ENCODE measurements around the gene VEZT.

The VEZT gene

DNA sequence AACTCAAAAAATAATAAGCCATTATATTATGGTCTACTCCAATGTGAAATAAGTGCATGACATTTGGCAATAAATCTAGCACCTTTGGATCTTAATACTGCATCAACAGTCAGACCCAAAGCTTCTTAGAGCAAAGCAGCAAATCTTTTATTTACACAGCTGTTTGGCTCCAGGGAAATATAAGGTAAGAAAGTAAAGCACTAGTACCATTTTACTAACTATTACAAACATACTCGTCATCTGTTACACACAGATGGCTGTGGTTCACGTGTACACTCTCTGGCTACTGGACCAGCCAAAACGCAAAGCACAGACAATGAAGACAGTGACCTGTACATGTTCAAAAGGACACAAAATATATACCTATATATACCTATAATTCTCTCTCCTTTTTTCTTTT lies 3.1 kb upstream of the VEZT start:
- no peak overlapping the region for H3K27ac ChIP-seq (ENCODE audit: low read length)
- H3K36me3 ChIP-seq (ENCODE audit: insufficient read depth, low read depth, low read length), result peaks cover 14% of the 10 kb centered on the region
- H3K4me1 ChIP-seq (ENCODE audit: insufficient read depth, low read length), result peaks cover 29% of the 10 kb centered on the region
- H3K9me3 ChIP-seq (ENCODE audit: insufficient read depth, low read depth, low read length), result no peaks in the 10 kb centered on the region
- H3K9ac ChIP-seq (ENCODE audit: low read depth, low read length), result no peak overlapping the region
- H3K4me3 ChIP-seq (ENCODE audit: low read length), result no peak overlapping the region
- no peaks in the 10 kb centered on the region for H3K27me3 ChIP-seq (ENCODE audit: insufficient read depth, low read length)

DNA sequence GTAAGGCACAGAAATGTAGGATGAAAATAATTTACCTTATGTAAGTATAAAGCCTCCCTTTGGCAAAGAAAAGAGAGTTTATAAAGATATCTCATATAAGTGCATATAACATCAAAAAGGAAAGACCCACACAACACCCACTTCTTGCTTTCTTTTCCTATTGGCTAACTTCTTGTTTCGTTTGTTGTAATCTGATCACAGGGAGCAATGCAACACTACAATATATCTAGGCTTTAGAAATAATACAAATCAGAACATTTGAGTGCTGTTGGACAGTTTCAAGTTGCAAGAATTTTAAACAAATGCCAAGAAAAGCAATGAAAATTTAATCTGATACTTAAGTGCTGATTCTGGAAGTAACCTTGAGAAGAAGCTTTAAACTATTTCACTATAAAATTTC lies 1.7 kb upstream of the VEZT start:
- H3K36me3 ChIP-seq (ENCODE audit: insufficient read depth, low read depth, low read length), result peaks cover under 1% of the 10 kb centered on the region; the same call in 1 of the 2 replicates
- H3K27ac ChIP-seq (ENCODE audit: low read length), result peak overlapping the region; percentile 69
- H3K9ac ChIP-seq (ENCODE audit: low read depth, low read length), result peak overlapping the region; percentile 94

DNA sequence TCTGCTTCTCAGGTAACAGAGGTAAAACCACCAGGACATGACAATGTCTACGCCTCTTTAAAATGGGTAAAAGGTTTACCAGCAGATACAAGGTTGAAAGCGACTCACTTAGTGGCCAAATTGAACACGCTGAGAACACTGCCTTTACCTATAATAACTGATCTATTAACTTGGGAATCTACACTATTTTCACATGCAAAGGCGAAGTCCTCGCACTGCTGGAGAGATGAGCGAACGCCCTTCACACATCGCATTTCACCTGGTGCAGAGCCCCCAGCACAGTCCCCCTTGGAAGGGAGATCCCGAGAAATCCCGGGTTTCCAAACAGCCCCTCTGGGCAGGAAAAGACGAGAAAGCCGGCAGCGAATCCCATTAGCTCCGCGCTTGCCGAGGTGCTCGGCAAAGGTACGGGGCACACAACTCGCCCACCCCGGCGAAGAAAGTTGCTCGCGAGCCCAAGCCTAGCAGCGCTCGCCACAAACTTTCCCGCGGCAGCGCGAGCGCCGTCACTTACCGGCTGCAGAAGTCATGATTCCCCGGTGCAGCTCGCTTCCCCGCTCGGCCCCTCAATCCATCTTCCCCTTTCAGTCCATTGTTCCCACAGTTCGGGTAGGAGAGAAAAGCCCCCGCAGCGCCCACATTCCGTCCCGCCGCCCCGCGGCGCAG lies 763 bp upstream of the VEZT start:
- Histone ChIP-seq H3K9me3 (ENCODE audit: insufficient read depth, low read depth, low read length) (no peaks in the 10 kb centered on the region), H3K4me3 (ENCODE audit: low read length) (peak overlapping the region; percentile 94), H3K36me3 (ENCODE audit: insufficient read depth, low read depth, low read length) (no peaks in the 10 kb centered on the region), H3K9ac (ENCODE audit: low read depth, low read length) (peak overlapping the region; percentile 94), H3K27me3 (ENCODE audit: insufficient read depth, low read length) (no peaks in the 10 kb centered on the region), H3K27ac (ENCODE audit: low read length) (peak overlapping the region; percentile 69), H3K4me1 (ENCODE audit: insufficient read depth, low read length) (peaks cover 16% of the 10 kb centered on the region; the same call in 1 of the 2 replicates)

More for the DNA sequence above, 1.7 kb upstream of the VEZT start:
- peaks cover 18% of the 10 kb centered on the region; the same call in 1 of the 2 replicates for H3K4me1 ChIP-seq (ENCODE audit: insufficient read depth, low read length)
- no peaks in the 10 kb centered on the region for H3K9me3 ChIP-seq (ENCODE audit: insufficient read depth, low read depth, low read length)
- peak overlapping the region; percentile 94 for H3K4me3 ChIP-seq (ENCODE audit: low read length)
- H3K27me3 ChIP-seq (ENCODE audit: insufficient read depth, low read length), result no peaks in the 10 kb centered on the region

- Histone ChIP-seq H3K9ac (ENCODE audit: low read depth, low read length) (peak overlapping the region; percentile 92), H3K9me3 (ENCODE audit: insufficient read depth, low read depth, low read length) (no peaks in the 10 kb centered on the region)
Measured at GRCh38 chr12:95218150-95219133, 835 bp downstream of the VEZT start.

GRCh38 chr12:95220190-95220589 lies 2.6 kb downstream of the VEZT start:
- peak overlapping the region; percentile 94; the same call in 1 of the 2 replicates for H3K4me3 ChIP-seq (ENCODE audit: low read length)
- H3K27ac ChIP-seq (ENCODE audit: low read length), result no peak overlapping the region
- no peak overlapping the region for H3K9ac ChIP-seq (ENCODE audit: low read depth, low read length)
- peaks cover 11% of the 10 kb centered on the region; the same call in 1 of the 2 replicates for H3K36me3 ChIP-seq (ENCODE audit: insufficient read depth, low read depth, low read length)
- no peaks in the 10 kb centered on the region for H3K27me3 ChIP-seq (ENCODE audit: insufficient read depth, low read length)
- H3K4me1 ChIP-seq (ENCODE audit: insufficient read depth, low read length), result peaks cover 16% of the 10 kb centered on the region; the same call in 1 of the 2 replicates
- H3K9me3 ChIP-seq (ENCODE audit: insufficient read depth, low read depth, low read length), result no peaks in the 10 kb centered on the region

More at GRCh38 chr12:95218150-95219133, 835 bp downstream of the VEZT start:
- peaks cover 16% of the 10 kb centered on the region; the same call in 1 of the 2 replicates for H3K4me1 ChIP-seq (ENCODE audit: insufficient read depth, low read length)
- peak overlapping the region; percentile 94 for H3K4me3 ChIP-seq (ENCODE audit: low read length)
- H3K36me3 ChIP-seq (ENCODE audit: insufficient read depth, low read depth, low read length), result no peaks in the 10 kb centered on the region
- H3K27me3 ChIP-seq (ENCODE audit: insufficient read depth, low read length), result no peaks in the 10 kb centered on the region
- H3K27ac ChIP-seq (ENCODE audit: low read length), result peak overlapping the region; percentile 62

GRCh38 chr12:95220726-95221125 lies 3.1 kb downstream of the VEZT start:
- Histone ChIP-seq H3K9ac (ENCODE audit: low read depth, low read length) (no peak overlapping the region), H3K9me3 (ENCODE audit: insufficient read depth, low read depth, low read length) (no peaks in the 10 kb centered on the region), H3K36me3 (ENCODE audit: insufficient read depth, low read depth, low read length) (peaks cover 11% of the 10 kb centered on the region; the same call in 1 of the 2 replicates), H3K27ac (ENCODE audit: low read length) (no peak overlapping the region), H3K27me3 (ENCODE audit: insufficient read depth, low read length) (no peaks in the 10 kb centered on the region), H3K4me3 (ENCODE audit: low read length) (no peak overlapping the region), H3K4me1 (ENCODE audit: insufficient read depth, low read length) (peaks cover 11% of the 10 kb centered on the region; the same call in 1 of the 2 replicates)

DNA sequence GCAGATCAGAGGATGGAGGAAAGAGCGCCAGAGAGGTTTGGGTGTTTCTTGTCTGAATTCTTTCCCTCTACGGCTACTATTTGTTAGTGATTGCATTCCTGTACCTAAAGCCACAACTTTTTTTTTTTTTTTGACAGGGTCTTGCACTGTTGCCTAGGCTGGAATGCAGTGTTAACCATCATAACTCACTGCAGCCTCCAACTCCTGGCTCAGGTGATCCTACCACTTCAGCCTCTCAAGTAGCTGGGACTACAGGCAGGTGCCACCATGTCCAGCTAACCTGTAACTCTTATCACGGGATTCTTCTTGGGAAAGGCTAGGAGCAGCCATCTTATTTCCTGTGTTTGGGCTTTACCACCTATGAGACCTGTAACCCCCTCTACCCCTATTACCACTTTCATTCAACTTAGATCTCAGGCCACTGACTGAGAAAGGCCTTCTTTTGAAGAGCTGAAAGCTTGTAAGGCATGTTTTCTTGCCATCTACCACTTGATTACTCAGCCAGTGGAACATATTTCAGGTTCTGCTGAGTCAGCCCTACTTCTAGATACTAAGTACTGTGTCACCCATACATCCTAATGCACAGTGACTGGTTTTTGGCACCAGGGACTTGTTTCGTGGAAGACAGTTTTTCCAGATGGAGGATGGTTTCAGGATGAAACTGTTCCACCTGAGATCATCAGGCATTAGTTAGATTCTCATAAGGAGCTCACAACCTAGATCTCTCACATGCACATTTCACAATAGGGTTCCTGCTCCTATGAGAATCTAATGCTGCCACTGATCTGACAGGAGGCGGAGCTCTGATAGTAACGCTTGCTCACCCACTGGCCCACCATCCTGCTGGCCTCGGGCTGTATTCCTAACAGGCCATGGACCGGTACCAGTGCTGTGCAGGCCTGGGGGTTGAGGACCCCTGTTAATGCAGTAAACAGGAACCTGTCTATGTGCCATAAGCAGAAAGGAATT lies 6.9 kb downstream of the VEZT start:
- Histone ChIP-seq H3K4me1 (ENCODE audit: insufficient read depth, low read length) (peaks cover 7% of the 10 kb centered on the region; the same call in 1 of the 2 replicates), H3K36me3 (ENCODE audit: insufficient read depth, low read depth, low read length) (peaks cover 11% of the 10 kb centered on the region; the same call in 1 of the 2 replicates), H3K4me3 (ENCODE audit: low read length) (no peak overlapping the region), H3K27ac (ENCODE audit: low read length) (no peak overlapping the region), H3K9ac (ENCODE audit: low read depth, low read length) (no peak overlapping the region), H3K27me3 (ENCODE audit: insufficient read depth, low read length) (no peaks in the 10 kb centered on the region), H3K9me3 (ENCODE audit: insufficient read depth, low read depth, low read length) (no peaks in the 10 kb centered on the region)

- Histone ChIP-seq H3K27ac (ENCODE audit: low read length) (no peak overlapping the region), H3K27me3 (ENCODE audit: insufficient read depth, low read length) (no peaks in the 10 kb centered on the region), H3K4me1 (ENCODE audit: insufficient read depth, low read length) (0 out of 2 replicates have a peak, but pooled peaks cover 5% of the 10 kb centered on the region), H3K9ac (ENCODE audit: low read depth, low read length) (no peak overlapping the region), H3K4me3 (ENCODE audit: low read length) (no peak overlapping the region), H3K9me3 (ENCODE audit: insufficient read depth, low read depth, low read length) (no peaks in the 10 kb centered on the region), H3K36me3 (ENCODE audit: insufficient read depth, low read depth, low read length) (peaks cover 11% of the 10 kb centered on the region; the same call in 1 of the 2 replicates)
Measured at GRCh38 chr12:95225645-95226212, 8.1 kb downstream of the VEZT start.

DNA sequence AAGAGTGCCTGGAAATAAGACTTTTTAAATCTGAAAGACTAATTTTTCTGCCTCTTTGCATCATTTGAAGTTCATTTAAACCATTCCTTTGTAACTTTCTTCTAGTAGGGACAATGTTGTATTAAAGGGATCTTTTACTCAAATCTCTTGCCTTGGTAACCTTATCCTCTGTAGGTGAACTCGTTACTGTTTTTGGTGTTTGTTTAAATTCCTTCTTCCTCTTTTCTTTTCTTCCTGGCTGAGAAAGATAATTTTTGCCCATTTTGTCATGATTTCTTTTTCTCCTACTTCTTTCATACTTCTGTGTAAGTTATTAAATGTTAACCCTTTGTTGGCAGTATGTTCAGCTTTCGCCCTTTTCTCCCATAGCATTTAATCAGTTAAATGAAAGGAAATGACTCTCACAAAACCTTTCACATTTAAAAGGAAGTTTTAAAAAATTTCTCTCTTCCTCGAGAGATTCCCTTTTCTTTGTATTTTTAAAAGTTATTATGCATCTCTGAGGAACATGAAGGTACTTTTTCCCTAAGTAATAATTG lies 10.3 kb downstream of the VEZT start:
- Histone ChIP-seq H3K4me1 (ENCODE audit: insufficient read depth, low read length) (0 out of 2 replicates have a peak, but pooled peaks cover 5% of the 10 kb centered on the region), H3K27ac (ENCODE audit: low read length) (no peak overlapping the region), H3K36me3 (ENCODE audit: insufficient read depth, low read depth, low read length) (peaks cover 11% of the 10 kb centered on the region; the same call in 1 of the 2 replicates), H3K9me3 (ENCODE audit: insufficient read depth, low read depth, low read length) (no peaks in the 10 kb centered on the region), H3K9ac (ENCODE audit: low read depth, low read length) (no peak overlapping the region), H3K4me3 (ENCODE audit: low read length) (no peak overlapping the region), H3K27me3 (ENCODE audit: insufficient read depth, low read length) (no peaks in the 10 kb centered on the region)

DNA sequence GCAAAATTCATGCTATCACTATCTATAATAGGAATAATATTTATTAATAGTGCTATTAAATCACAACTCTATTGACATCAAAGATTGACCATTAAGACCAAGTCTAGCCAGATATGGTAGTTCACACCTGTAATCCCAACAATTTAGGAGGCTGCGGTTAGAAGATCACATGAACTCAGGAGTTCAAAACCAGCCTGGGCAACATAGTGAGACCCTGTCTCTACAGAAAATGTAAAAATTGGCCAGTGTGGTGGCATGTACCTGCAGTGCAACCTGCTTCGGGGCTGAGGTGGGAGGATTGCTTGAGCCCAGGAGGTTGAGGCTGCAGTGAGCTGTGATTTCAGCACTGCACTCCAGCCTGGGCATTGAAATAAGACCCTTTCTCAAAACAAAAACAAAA lies 11.0 kb downstream of the VEZT start:
- H3K36me3 ChIP-seq (ENCODE audit: insufficient read depth, low read depth, low read length), result peaks cover 11% of the 10 kb centered on the region; the same call in 1 of the 2 replicates
- no peak overlapping the region for H3K9ac ChIP-seq (ENCODE audit: low read depth, low read length)
- H3K4me1 ChIP-seq (ENCODE audit: insufficient read depth, low read length), result 0 out of 2 replicates have a peak, but pooled peaks cover 5% of the 10 kb centered on the region
- H3K4me3 ChIP-seq (ENCODE audit: low read length), result no peak overlapping the region
- no peaks in the 10 kb centered on the region for H3K27me3 ChIP-seq (ENCODE audit: insufficient read depth, low read length)
- H3K27ac ChIP-seq (ENCODE audit: low read length), result no peak overlapping the region
- no peaks in the 10 kb centered on the region for H3K9me3 ChIP-seq (ENCODE audit: insufficient read depth, low read depth, low read length)

Measured in iPS-20b (cell line).